ENCODE data around the gene CTBP2.

The CTBP2 gene

DNA sequence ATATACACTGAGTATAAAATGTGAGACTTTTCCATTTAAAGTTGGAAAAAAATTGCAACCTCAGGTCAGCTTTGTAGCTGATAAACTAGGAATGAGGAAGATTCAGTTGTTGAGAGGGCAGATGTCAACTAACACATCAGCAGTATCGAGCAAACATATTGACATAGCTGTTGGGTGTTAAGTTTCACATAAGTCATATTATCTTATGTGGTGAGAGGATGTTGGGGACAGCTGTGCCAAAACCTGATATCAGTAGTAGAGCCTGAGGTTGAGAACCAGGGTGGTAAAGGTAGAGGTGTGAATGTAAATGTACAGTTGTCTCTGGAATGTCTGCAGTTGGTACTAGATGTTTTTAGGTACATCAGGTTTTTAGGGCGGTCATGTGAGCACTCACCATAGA is 213.4 kb downstream of the CTBP2 start:
- no peak for DNase-seq
- in situ Hi-C loops (cut with MboI; ENCODE audit: low pct_unique_long_range_greater_than_20kb, low sequenced_read_pairs) = no loop called here

DNA sequence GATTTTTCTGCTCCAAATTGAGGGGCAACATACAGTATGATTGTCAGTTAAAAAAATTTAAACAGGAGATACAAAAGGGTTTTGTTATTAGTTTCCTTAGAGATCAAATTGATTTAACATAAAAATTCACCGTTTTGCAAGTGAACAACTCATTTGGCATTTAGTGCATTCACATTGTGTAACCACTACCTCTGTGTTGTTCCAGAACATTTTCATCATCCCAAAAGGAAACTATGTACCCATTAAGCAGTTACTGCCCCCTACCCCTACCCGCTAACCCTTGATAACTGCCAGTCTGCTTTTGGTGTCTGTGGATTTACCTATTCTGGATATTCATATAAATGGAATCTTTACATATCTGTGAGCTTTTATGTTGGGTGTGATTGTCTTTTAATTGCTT is 215.4 kb downstream of the CTBP2 start:
- no peak for DNase-seq
- in situ Hi-C loops (cut with MboI; ENCODE audit: low pct_unique_long_range_greater_than_20kb, low sequenced_read_pairs) = no loop called here

- DNase-seq = no peak
Observed at GRCh38 chr10:124943301-124944092, 216.9 kb downstream of the CTBP2 start.

GRCh38 chr10:124942317-124943169 is 217.8 kb downstream of the CTBP2 start:
- in situ Hi-C loops (cut with MboI; ENCODE audit: low pct_unique_long_range_greater_than_20kb, low sequenced_read_pairs) = no loop called here
- DNase-seq = no peak

More at GRCh38 chr10:124943301-124944092, 216.9 kb downstream of the CTBP2 start:
- in situ Hi-C loops (cut with MboI; ENCODE audit: low pct_unique_long_range_greater_than_20kb, low sequenced_read_pairs) = no loop called here

DNA sequence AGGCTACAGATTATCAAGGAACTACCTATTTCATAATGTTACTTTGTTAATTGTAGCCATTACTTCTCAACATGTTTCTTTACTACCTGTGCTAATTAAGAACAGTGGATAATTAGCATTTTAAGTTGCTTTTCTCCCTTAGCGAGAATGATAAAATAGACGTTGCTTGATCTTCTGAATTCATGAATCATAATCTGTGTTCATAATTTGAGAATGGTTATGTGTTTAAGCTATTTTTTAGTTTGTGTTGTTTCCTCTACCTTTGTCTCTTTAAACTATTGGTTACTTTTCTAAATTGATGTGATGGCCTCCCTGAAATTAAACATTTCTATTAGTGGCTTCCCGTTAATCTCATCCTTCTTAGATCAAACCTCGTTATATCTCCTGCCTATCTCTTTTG is 218.5 kb downstream of the CTBP2 start, which contains the start of gene ZRANB1:
TSS of gene ZRANB1 (plus strand) at position 301 of the 400 bp plus-strand sequence. CDS start 371 bp downstream, outside the sequence.
- in situ Hi-C loops (cut with MboI; ENCODE audit: low pct_unique_long_range_greater_than_20kb, low sequenced_read_pairs) = no loop called here
- no peak for DNase-seq

GRCh38 chr10:124939290-124939689 is 221.1 kb downstream of the CTBP2 start:
- in situ Hi-C loops (cut with MboI; ENCODE audit: low pct_unique_long_range_greater_than_20kb, low sequenced_read_pairs) = no loop called here
- no peak for DNase-seq

GRCh38 chr10:124936813-124937212 is 223.6 kb downstream of the CTBP2 start:
- DNase-seq = no peak
- in situ Hi-C loops (cut with MboI; ENCODE audit: low pct_unique_long_range_greater_than_20kb, low sequenced_read_pairs) = no loop called here

DNA sequence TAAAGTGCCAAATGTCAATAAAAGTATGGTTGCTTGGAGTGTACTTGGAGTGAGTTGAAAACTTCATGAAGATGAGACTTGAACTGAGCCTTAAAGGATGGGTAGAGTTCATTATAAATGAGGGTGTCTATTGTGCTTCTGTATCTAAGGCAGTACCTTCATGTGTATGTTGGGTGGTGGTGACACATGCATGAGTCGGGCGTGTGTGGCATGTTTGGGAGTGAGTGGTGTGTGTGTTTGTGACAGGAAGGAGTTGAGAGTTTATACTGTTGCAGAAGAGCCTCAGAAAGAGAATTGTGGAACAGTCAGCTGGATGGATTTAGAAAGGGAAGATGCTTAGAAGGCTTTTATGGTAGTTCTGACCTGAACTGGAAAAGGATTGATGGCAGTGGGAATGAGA is 224.4 kb downstream of the CTBP2 start:
- in situ Hi-C loops (cut with MboI; ENCODE audit: low pct_unique_long_range_greater_than_20kb, low sequenced_read_pairs) = no loop called here
- DNase-seq = no peak
